BJ (cell line): ENCODE measurements around the gene KREMEN1. TPM values are rescaled to one million over a fixed set of nuclear protein-coding genes. Genes with fewer than 3 reads are reported as not detected.

ENCODE experiments used
- CTCF ChIA-PET: fragments of 350-600 bp; formaldehyde crosslinking; extraction: SDS; loops from one replicate; lab custom pipeline; 2021; ENCODE audit warnings: antibody characterized with exemption, inconsistent platforms; lab: Yijun Ruan, JAX
- POLR2A ChIA-PET: fragments of 300-600 bp; sonication (Branson Sonifier 250); formaldehyde crosslinking; extraction: SDS; loops from one replicate; lab custom pipeline; 2021; ENCODE audit warnings: antibody characterized with exemption; lab: Charles Lee
- DNase-seq: peaks from one replicate; pipeline ENCODE4 v3.0.0-alpha.2; 2011; ENCODE audit warnings: low read depth
- H3K27me3 ChIP-seq: 2 replicates; pipeline ENCODE4 v1.6.0; 2011; ENCODE audit warnings: low read length; ENCODE audit not compliant: control insufficient read depth, insufficient read depth
- H3K36me3 ChIP-seq: 2 replicates; pipeline ENCODE4 v1.5.1; 2011; ENCODE audit warnings: low read length; ENCODE audit not compliant: control insufficient read depth, insufficient read depth
- H3K4me3 ChIP-seq: 2 replicates; pipeline ENCODE4 v1.5.1; 2011; ENCODE audit warnings: low read depth, mild to moderate bottlenecking, control low read depth, low read length
- CTCF ChIP-seq: IDR thresholded peaks from 2 replicates; pipeline ENCODE4 v1.5.1; 2011; ENCODE audit warnings: low read depth, mild to moderate bottlenecking, control low read depth, inconsistent platforms, low read length, moderate library complexity; ENCODE audit not compliant: insufficient read depth
- polyA plus RNA-seq: library from polyadenylated mRNA; depleted of rRNA; stranded (reverse); fragments of >200 nt; gene quantifications from 2 replicates; pipeline ENCODE4 v1.2.3, GENCODE V29; 2011

KREMEN1 gene
- polyA plus RNA-seq, 1 experiment = 2.1 TPM

DNA sequence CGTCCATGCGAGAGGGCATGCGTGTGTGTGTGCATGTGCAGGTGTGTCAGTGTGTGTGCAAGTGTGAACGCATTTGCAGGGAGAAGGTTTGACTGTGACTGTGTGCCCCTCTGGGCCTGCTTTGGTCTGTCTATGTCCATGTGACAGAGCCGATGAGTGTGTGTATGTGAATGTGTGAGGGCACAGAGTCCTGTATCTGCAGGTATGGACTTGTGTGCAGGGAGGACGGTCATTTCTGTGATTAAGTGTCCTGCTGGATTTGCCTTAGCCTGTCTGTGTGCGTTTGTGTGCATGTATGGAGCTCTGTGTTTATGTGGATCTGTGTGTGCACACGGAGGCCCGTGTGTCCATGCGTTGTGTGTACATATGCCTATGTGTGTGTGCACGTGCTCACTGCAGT lies 138.2 kb downstream of the KREMEN1 start:
- ChIA-PET CTCF (no interaction called here), POLR2A (no interaction called here)
- H3K36me3 ChIP-seq = no peaks in the 10 kb centered on the region

DNA sequence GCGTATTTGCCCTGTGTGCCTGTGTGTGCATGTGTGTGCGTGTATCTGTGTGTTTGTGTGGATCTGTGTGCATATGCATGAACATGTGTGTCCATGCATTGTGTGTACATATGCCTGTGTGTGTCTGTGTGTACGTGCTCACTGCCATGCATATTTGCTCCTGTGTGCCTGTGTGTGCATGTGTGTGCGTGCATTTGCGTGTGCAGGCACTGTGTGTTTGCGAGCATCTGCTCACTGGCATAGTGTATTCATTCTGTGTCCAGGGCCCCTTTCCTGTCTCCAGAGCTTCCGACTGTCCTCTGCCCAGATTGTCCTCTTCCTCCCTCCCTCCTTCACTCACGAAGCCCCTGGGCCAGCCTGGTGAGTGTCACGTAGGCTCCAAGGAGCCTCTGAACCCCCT lies 138.6 kb downstream of the KREMEN1 start:
- ChIA-PET CTCF (no interaction called here), POLR2A (no interaction called here)
- DNase-seq = no peak
- no peaks in the 10 kb centered on the region for H3K36me3 ChIP-seq
- TF ChIP-seq CTCF = no peak
- H3K27me3 ChIP-seq = peaks cover 11% of the 10 kb centered on the region
- no peak overlapping the region for H3K4me3 ChIP-seq

More for the DNA sequence above, 138.2 kb downstream of the KREMEN1 start:
- TF ChIP-seq CTCF = no peak
- H3K4me3 ChIP-seq = no peak overlapping the region
- peaks cover 15% of the 10 kb centered on the region for H3K27me3 ChIP-seq
- DNase-seq = no peak

GRCh38 chr22:29212743-29213142 lies 139.9 kb downstream of the KREMEN1 start:
- peaks cover 6% of the 10 kb centered on the region for H3K27me3 ChIP-seq
- no peaks in the 10 kb centered on the region for H3K36me3 ChIP-seq
- ChIA-PET CTCF (no interaction called here), POLR2A (no interaction called here)
- no peak for TF ChIP-seq CTCF
- H3K4me3 ChIP-seq = no peak overlapping the region
- DNase-seq = no peak

- Histone ChIP-seq H3K4me3 (no peak overlapping the region), H3K36me3 (no peaks in the 10 kb centered on the region), H3K27me3 (peaks cover 6% of the 10 kb centered on the region)
- POLR2A ChIA-PET = no interaction called here
- CTCF ChIA-PET = no interaction called here
- no peak for DNase-seq
- no peak for TF ChIP-seq CTCF
Observed at GRCh38 chr22:29213493-29213892, 140.7 kb downstream of the KREMEN1 start.

DNA sequence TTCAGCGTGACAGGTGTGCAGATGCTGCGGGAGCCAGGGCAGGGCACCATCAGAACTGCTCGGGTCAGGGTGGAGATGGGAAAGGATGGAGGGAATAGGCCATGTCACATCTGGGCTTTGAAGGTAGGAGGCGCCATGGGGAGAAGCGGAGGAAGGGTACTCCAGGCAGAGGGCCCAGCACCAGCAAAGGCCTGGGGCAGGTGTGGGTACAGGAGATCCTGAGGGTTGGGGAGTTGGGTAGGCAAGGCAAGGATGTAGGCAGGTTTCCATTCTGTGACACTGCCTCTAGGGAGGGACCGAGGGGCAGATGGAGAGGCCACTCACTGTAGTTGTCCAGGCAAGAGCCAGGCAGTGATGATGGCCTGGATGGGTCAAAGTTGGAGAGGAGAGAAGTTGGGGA lies 141.4 kb downstream of the KREMEN1 start:
- ChIA-PET POLR2A (no interaction called here), CTCF (no interaction called here)
- Histone ChIP-seq H3K36me3 (no peaks in the 10 kb centered on the region), H3K4me3 (no peak overlapping the region), H3K27me3 (peaks cover 6% of the 10 kb centered on the region)
- TF ChIP-seq CTCF = no peak
- no peak for DNase-seq
